Esophagus muscularis mucosa (tissue), 3 donors: ENCODE results near the gene SLC49A3.

Source experiments
- CTCF ChIP-seq, 3 experiments: fragments of 200-600 bp in 2 of 3; fragments of 450-650 bp in 1 of 3; sonication (generic) in 2 of 3; IDR thresholded peaks; one replicate each; pipeline ENCODE4 v1.5.1; 2017 to 2019; ENCODE audit warnings: antibody characterized with exemption in 3 of 3, mild to moderate bottlenecking in 2 of 3, moderate library complexity in 1 of 3
- POLR2A ChIP-seq: fragments of 450-650 bp; IDR thresholded peaks from one replicate; pipeline ENCODE4 v1.6.1; 2017; ENCODE audit warnings: antibody characterized with exemption, moderate library complexity, mild to moderate bottlenecking, low read depth
- POLR2AphosphoS5 ChIP-seq, 2 donors: sonication (generic); formaldehyde crosslinking; IDR thresholded peaks; one replicate each; pipeline ENCODE4 v1.6.1; 2017; ENCODE audit warnings: antibody characterized with exemption in 2 of 2

- TF ChIP-seq CTCF (IDR thresholded peaks at IDR 0.05) = no peak
- TF ChIP-seq POLR2A = no peak
- no peak for TF ChIP-seq POLR2AphosphoS5 (IDR thresholded peaks at IDR 0.05)
Measured at GRCh38 chr4:666822-667544, 22.0 kb downstream of the SLC49A3 start.
